H1 (cell line): Measurements from ENCODE around the gene TARP.
"Not testable (repeated sequence)": the region's sequence is repeated elsewhere in the genome, so short reads cannot be mapped to it uniquely, and the experiment has no call there.

Experiments
- EGR1 ChIP-seq: IDR thresholded peaks from 2 replicates; pipeline ENCODE4 v1.6.1; 2011; ENCODE audit warnings: low read depth, low read length, borderline replicate concordance
- EZH2 ChIP-seq: fragments of 200-600 bp; sonication (generic); IDR thresholded peaks from 2 replicates; pipeline ENCODE4 v1.7.1; 2012; ENCODE audit warnings: low read depth, mild to moderate bottlenecking, moderate library complexity, low read length, inconsistent platforms; ENCODE audit not compliant: severe bottlenecking
- POLR2A ChIP-seq, 2 experiments: IDR thresholded peaks; 1 replicate in 1 of 2; 2 replicates in 1 of 2; pipeline ENCODE4 v1.6.1; 2011; ENCODE audit warnings: low read depth in 2 of 2, low read length in 2 of 2, mild to moderate bottlenecking in 2 of 2; ENCODE audit errors: control extremely low read depth in 1 of 2
- RFX5 ChIP-seq: IDR thresholded peaks from 2 replicates; pipeline ENCODE4 v1.6.1; 2011; ENCODE audit warnings: low read depth, low read length, improper control_type of control experiment, borderline replicate concordance
- RXRA ChIP-seq: IDR thresholded peaks from 2 replicates; pipeline ENCODE4 v1.6.1; 2011; ENCODE audit warnings: low read depth, mild to moderate bottlenecking, low read length, moderate library complexity; ENCODE audit not compliant: insufficient read depth
- TF ChIP-seq, protein P1 (sequence below), 3 experiments: IDR thresholded peaks; 1 replicate in 2 of 3; 2 replicates in 1 of 3; pipeline versions ENCODE4 v1.5.1 to v1.6.1; 2011; ENCODE audit warnings: low read length in 3 of 3, mild to moderate bottlenecking in 3 of 3, inconsistent platforms in 2 of 3, low read depth in 1 of 3, moderate library complexity in 1 of 3; ENCODE audit not compliant: insufficient read depth in 1 of 3; ENCODE audit errors: control extremely low read depth in 1 of 3

DNA sequence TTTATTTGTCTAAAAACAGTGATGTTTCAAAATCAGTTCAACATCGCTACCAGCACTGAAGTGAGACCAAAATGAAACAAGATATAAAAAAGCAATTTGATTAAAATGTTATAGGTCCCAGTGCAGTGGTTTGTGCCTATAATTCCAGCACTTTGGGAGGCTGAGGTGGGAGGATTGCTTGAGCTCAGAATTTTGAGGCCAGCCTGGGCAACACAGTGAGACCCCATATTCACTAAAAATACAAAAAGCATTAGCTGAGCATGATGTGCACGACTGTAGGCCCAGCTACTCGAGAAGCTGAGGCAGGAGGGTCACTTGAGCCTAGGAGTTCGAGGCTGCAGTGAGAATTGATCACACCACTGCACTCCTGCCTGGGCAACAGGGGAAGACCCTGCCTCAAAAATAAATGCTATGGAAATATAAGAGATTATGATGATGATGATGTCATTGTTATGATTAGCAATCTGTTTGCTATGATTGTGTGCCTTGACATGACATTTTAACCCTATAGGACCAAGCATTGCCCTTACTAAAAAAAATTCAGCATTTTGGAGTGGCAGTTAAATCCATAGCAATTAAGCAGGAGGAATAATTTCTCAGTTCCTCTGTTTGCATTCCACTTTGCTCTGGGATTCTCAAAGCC, 3.6 kb downstream of the TARP start:
- TF ChIP-seq EZH2; EGR1; POLR2A (IDR thresholded peaks at IDR 0.05; ENCODE audit: control extremely low read depth in 1 of 2, low read depth in 2 of 2, low read length in 2 of 2); RFX5; RXRA: not testable (repeated sequence)
- TF ChIP-seq, protein P1, sequence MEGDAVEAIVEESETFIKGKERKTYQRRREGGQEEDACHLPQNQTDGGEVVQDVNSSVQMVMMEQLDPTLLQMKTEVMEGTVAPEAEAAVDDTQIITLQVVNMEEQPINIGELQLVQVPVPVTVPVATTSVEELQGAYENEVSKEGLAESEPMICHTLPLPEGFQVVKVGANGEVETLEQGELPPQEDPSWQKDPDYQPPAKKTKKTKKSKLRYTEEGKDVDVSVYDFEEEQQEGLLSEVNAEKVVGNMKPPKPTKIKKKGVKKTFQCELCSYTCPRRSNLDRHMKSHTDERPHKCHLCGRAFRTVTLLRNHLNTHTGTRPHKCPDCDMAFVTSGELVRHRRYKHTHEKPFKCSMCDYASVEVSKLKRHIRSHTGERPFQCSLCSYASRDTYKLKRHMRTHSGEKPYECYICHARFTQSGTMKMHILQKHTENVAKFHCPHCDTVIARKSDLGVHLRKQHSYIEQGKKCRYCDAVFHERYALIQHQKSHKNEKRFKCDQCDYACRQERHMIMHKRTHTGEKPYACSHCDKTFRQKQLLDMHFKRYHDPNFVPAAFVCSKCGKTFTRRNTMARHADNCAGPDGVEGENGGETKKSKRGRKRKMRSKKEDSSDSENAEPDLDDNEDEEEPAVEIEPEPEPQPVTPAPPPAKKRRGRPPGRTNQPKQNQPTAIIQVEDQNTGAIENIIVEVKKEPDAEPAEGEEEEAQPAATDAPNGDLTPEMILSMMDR (IDR thresholded peaks at IDR 0.05; ENCODE audit: control extremely low read depth in 1 of 3, insufficient read depth in 1 of 3, low read depth in 1 of 3, low read length in 3 of 3), result not testable (repeated sequence)
